GM12891 (cell line): ENCODE results near the gene ARHGEF28.

ENCODE experiments used
- POLR2A ChIP-seq: IDR thresholded peaks from 2 replicates; pipeline ENCODE4 v1.6.1; 2011; ENCODE audit warnings: low read depth, low read length, control low read depth
- TAF1 ChIP-seq: IDR thresholded peaks from 2 replicates; pipeline ENCODE4 v1.6.1; 2011; ENCODE audit warnings: low read depth, low read length, control low read depth

- TF ChIP-seq POLR2A (no peak), TAF1 (no peak)
These were observed 289.3 kb downstream of the ARHGEF28 start for GRCh38 chr5:73915345-73915744.
